ENCODE results near the gene PDCD2L. TPM values are rescaled to one million over a fixed set of nuclear protein-coding genes. Genes with fewer than 3 reads are reported as not detected.
A peak's percentile ranks its signal among the peaks of the same experiment; 100 is the strongest.

Gene PDCD2L
- total and polyA plus RNA-seq, 10 of the 15 experiments (the other 5 are each of a cell fraction or from before 2014, with no cell fraction given) = 7.2 to 41.3 (median 26.9) TPM

- no peak for TF ChIP-seq HSF1 (IDR thresholded peaks at IDR 0.05; ENCODE audit: low read depth, low read length)
- TF ChIP-seq HDAC2 (IDR thresholded peaks at IDR 0.05) = no peak
- 0 out of 2 replicates have a peak, but pooled peaks have one; percentile 41 for TF ChIP-seq TCF3 (IDR thresholded peaks at IDR 0.05; ENCODE audit: borderline replicate concordance, insufficient read depth, low read depth, low read length)
Observed at GRCh38 chr19:34359140-34359953, 44.9 kb upstream of the PDCD2L start (continued).

DNA sequence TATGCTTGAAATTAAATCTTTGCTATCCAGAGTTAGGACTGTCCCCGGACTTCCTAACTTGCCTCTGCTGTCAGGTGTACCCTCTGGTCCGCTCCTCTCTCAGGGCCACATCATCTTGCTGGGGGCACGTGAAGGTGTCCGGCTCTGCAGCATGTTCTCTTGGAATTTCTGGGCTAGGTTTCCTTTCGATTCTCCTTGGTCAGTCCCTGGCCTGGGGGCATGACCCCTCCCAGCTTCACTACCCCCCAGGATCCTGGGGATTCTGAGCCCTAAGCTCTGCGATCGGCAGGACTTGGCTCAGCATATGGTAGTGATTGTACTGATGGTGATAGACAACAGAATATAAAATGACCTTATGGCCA lies 44.3 kb upstream of the PDCD2L start:
- SMC1A ChIA-PET (ENCODE audit: uncharacterized antibody, unreplicated experiment) = interaction anchor here (0.6 to 1.7 kb wide), 4 partner anchors 9 to 70 kb away, joined by 3 to 6 read pairs (median 4); no protein-coding TSS in a partner anchor
- RAD21 ChIA-PET (ENCODE audit: unreplicated experiment) = interaction anchor here (2.3 kb wide), 1 partner anchor 70 kb away, joined by 6 read pairs; no protein-coding TSS in a partner anchor
- no peak for DNase-seq (ENCODE audit: low read depth, low spot score)
- POLR2A ChIA-PET = interaction anchor here (0.5 to 1.7 kb wide), 6 partner anchors 44 to 186 kb away, joined by 3 to 10 read pairs (median 5); partner anchors contain the start of gene UBA2
- H3K9me3 ChIP-seq (replicated peaks; ENCODE audit: control insufficient read depth, insufficient read depth, low read length) = no peaks in the 10 kb centered on the region
- H3K36me3 ChIP-seq (ENCODE audit: control insufficient read depth in 2 of 2, insufficient read depth in 2 of 2, low read length in 1 of 2) = no peaks in the 10 kb centered on the region
- peaks cover 21% of the 10 kb centered on the region for H3K4me1 ChIP-seq (ENCODE audit: control insufficient read depth, insufficient read depth, low read length)
- H3K4me2 ChIP-seq (ENCODE audit: control insufficient read depth, insufficient read depth) = peak overlapping the region; percentile 99
- FAIRE-seq = no peak
- peaks cover 6% of the 10 kb centered on the region for H3K79me2 ChIP-seq (ENCODE audit: control insufficient read depth, insufficient read depth, low read length)
- peak overlapping the region; percentile 46; the same call in 1 of the 2 replicates for H3K4me3 ChIP-seq
- ATAC-seq = no peak
- H2AFZ ChIP-seq (ENCODE audit: control insufficient read depth, low read depth, low read length) = peak overlapping the region; percentile 35
- TSS peak; percentile 82 for BruUV-seq (replicated peaks)
- WGBS (ENCODE audit: insufficient coverage, insufficient replicate concordance, low lambda C conversion rate, missing lambda C conversion rate) = 90% methylated on average over 7 of the region's 7 CpGs
- in situ Hi-C loops (cut with MboI) = no loop called here
- H3K27ac ChIP-seq (ENCODE audit: control insufficient read depth, insufficient read depth) = peak overlapping the region; percentile 90
- CTCF ChIA-PET = interaction anchor here (0.6 to 2.9 kb wide), 9 partner anchors 9 to 186 kb away, joined by 3 to 13 read pairs (median 4); no protein-coding TSS in a partner anchor
- no peaks in the 10 kb centered on the region for H4K20me1 ChIP-seq (ENCODE audit: control insufficient read depth, insufficient read depth)
- intact Hi-C loops (cut with micrococcal nuclease; ENCODE audit: unreplicated experiment) = no loop called here
- H3K9ac ChIP-seq (ENCODE audit: control insufficient read depth, insufficient read depth, low read length) = peak overlapping the region; percentile 69
- no peaks in the 10 kb centered on the region for H3K27me3 ChIP-seq (replicated peaks in 1 of 2; ENCODE audit: control insufficient read depth in 2 of 2, insufficient read depth in 2 of 2, low read length in 1 of 2)
- TF ChIP-seq, protein P1, sequence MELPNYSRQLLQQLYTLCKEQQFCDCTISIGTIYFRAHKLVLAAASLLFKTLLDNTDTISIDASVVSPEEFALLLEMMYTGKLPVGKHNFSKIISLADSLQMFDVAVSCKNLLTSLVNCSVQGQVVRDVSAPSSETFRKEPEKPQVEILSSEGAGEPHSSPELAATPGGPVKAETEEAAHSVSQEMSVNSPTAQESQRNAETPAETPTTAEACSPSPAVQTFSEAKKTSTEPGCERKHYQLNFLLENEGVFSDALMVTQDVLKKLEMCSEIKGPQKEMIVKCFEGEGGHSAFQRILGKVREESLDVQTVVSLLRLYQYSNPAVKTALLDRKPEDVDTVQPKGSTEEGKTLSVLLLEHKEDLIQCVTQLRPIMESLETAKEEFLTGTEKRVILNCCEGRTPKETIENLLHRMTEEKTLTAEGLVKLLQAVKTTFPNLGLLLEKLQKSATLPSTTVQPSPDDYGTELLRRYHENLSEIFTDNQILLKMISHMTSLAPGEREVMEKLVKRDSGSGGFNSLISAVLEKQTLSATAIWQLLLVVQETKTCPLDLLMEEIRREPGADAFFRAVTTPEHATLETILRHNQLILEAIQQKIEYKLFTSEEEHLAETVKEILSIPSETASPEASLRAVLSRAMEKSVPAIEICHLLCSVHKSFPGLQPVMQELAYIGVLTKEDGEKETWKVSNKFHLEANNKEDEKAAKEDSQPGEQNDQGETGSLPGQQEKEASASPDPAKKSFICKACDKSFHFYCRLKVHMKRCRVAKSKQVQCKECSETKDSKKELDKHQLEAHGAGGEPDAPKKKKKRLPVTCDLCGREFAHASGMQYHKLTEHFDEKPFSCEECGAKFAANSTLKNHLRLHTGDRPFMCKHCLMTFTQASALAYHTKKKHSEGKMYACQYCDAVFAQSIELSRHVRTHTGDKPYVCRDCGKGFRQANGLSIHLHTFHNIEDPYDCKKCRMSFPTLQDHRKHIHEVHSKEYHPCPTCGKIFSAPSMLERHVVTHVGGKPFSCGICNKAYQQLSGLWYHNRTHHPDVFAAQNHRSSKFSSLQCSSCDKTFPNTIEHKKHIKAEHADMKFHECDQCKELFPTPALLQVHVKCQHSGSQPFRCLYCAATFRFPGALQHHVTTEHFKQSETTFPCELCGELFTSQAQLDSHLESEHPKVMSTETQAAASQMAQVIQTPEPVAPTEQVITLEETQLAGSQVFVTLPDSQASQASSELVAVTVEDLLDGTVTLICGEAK (IDR thresholded peaks at IDR 0.05; ENCODE audit: borderline replicate concordance) = peak; percentile 58; the same call in 1 of the 2 replicates
- TF ChIP-seq, protein P2, sequence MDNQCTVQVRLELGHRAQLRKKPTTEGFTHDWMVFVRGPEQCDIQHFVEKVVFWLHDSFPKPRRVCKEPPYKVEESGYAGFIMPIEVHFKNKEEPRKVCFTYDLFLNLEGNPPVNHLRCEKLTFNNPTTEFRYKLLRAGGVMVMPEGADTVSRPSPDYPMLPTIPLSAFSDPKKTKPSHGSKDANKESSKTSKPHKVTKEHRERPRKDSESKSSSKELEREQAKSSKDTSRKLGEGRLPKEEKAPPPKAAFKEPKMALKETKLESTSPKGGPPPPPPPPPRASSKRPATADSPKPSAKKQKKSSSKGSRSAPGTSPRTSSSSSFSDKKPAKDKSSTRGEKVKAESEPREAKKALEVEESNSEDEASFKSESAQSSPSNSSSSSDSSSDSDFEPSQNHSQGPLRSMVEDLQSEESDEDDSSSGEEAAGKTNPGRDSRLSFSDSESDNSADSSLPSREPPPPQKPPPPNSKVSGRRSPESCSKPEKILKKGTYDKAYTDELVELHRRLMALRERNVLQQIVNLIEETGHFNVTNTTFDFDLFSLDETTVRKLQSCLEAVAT (IDR thresholded peaks at IDR 0.05) = peak; percentile 98
- TF ChIP-seq, protein P3, sequence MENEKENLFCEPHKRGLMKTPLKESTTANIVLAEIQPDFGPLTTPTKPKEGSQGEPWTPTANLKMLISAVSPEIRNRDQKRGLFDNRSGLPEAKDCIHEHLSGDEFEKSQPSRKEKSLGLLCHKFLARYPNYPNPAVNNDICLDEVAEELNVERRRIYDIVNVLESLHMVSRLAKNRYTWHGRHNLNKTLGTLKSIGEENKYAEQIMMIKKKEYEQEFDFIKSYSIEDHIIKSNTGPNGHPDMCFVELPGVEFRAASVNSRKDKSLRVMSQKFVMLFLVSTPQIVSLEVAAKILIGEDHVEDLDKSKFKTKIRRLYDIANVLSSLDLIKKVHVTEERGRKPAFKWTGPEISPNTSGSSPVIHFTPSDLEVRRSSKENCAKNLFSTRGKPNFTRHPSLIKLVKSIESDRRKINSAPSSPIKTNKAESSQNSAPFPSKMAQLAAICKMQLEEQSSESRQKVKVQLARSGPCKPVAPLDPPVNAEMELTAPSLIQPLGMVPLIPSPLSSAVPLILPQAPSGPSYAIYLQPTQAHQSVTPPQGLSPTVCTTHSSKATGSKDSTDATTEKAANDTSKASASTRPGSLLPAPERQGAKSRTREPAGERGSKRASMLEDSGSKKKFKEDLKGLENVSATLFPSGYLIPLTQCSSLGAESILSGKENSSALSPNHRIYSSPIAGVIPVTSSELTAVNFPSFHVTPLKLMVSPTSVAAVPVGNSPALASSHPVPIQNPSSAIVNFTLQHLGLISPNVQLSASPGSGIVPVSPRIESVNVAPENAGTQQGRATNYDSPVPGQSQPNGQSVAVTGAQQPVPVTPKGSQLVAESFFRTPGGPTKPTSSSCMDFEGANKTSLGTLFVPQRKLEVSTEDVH (IDR thresholded peaks at IDR 0.05; ENCODE audit: low read depth, partially characterized antibody) = peak; percentile 26
